COLO829 (cell line): Measurements from ENCODE around the gene ZSWIM4.
"Not testable (repeated sequence)": the region's sequence is repeated elsewhere in the genome, so short reads cannot be mapped to it uniquely, and the experiment has no call there.

Experiments
- DNase-seq: peaks from one replicate; pipeline ENCODE4 v3.0.0; 2012; ENCODE audit warnings: low spot score

The ZSWIM4 gene

DNA sequence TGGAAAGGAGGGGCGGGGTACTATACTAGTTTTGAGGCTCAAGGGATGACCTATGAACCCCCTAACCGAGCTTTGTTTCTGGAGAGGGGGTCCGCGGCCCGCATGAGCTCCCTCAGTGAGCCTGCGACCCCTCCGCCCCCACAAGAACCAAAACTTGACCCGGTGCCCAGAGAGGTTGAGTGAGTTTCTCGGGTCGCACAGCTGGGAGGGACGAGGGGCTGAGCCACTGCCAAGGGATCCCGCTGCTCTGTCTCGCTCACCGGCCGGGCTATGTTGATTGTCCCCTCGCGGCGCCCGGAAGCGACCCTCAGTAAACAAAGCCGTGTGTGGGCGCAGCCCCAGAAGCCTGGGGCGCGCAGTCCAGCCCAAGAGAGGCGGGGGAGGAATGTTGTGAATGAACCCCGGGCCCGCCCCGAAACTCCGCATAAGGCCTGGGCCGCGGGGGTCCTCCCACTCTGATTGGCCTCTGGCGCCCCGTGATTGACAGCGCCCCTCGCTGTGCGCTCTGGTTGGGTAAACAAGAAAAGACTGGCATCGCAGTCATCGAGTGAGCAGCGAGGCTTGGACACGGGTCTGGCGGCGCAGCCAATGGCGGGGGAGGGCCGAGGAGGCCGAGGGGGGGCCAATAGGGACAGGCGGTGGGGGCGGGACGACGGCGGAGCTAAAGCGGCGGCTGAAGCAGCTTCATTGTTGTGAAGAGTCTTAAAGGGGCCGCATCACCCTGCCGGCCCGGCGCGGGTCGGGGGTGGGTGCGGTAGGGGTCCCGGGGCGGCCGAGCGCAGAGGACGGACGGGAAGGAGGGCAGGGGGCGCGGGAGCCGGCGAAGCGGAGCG lies at the start of gene ZSWIM4:
TSS of gene ZSWIM4 (plus strand) at position 687 of the 833 bp plus-strand sequence. CDS start 206 bp downstream, outside the sequence.
- peak; percentile 94 for DNase-seq

DNA sequence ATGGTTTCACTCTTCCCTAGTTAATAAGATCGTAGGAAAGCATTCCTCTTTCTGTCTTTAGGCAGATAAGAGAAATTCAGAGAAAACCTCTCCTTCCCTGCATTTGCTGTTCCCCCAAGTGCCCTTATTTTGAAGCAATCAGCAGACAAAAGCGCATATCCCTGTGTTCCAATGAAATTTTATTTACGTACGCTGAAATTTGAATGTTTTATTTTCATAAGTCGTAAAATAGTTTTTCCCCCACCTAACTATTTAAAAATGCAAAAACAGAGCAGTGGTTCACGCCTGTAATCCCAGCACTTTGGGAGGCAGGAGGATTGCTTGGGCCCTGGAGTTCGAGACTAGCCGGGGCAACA lies 48.2 kb upstream of the ZSWIM4 start:
- DNase-seq = no peak

DNA sequence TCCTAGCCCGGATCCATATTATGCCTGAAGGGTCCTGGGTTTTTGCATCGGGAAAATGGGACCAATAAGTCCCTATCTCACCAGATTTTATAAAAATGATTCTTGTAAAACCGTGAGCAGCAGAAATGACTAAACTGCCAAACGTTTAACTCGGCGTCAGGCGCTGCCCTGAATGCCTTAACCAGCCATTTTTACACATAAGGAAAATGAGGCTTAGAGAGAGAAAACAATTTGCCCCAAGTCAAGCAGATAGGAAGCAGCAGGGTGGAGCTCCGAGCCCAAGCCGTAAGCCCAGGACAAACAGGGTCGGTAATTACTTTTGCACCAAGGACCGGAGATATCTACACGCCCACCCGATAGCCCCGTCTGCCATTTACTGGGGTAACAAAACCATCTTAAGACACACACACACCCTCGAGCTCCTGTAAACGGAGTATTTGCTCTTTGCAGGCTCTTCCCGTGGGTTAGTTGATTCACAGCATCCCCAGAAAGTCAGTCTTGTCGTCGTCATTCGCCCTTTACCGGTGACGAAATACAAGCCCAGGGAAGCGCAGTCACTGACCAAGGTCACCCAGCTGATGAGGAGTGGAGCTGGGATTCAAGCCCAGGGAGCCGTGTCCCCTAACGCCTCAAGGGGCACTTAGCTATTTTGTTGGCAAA lies 46.9 kb upstream of the ZSWIM4 start:
- DNase-seq = peak; percentile 19

DNA sequence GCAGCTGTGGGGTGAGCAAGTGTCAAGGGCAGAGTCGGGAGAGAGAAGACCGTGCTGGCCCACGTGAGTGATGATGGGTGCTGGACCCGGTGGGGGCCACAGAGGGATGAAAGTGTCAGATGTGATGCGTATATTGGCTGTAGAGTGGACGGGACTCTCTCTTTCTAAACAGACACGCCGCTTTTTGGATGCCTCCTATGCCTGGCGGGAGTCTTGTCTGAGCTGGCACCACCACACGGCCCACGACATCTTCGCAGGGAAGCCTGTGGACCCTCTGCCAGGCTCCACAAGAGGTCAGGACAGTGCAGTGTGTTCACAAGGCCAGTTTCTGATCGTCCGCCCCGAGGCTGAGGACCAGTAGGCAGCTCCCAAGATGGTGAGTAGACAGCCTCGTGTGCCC lies 43.8 kb upstream of the ZSWIM4 start:
- DNase-seq = no peak

DNA sequence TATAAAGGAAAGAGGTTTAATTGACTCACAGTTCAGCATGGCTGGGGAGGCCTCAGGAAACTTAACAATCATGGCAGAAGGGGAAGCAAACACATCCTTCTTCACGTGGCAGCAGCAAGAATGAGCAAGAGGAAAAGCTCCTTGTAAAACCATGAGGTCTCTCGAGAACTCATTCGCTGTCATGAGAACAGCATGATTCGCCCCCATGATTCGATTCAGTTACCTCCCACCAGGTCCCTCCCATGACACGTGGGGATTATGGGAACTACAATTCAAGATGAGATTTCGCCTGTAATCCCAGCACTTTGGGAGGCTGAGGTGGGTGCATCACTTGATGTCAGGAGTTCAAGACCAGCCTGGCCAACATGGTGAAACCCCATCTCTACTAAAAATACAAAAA lies 41.6 kb upstream of the ZSWIM4 start:
- DNase-seq = not testable (repeated sequence)

DNA sequence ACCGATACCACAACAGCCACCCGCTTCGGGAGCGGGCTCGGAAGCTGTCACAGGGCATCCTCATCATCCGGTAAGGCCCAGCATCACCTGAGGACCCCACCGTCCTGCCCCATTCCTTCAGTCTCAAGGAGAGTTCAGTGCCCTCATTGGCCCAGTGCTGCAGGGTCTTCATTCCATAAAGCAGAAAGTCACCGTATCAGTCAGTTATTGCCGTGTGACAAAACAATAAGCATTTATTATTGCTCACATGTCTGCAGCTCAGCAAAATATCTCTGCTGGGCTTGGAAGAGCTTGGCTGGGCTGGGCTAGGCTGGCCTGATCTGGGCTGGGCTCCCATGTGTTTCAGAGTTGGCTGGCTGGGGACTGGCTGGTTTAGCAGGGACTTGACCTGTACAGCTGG lies 39.0 kb upstream of the ZSWIM4 start:
- no peak for DNase-seq

DNA sequence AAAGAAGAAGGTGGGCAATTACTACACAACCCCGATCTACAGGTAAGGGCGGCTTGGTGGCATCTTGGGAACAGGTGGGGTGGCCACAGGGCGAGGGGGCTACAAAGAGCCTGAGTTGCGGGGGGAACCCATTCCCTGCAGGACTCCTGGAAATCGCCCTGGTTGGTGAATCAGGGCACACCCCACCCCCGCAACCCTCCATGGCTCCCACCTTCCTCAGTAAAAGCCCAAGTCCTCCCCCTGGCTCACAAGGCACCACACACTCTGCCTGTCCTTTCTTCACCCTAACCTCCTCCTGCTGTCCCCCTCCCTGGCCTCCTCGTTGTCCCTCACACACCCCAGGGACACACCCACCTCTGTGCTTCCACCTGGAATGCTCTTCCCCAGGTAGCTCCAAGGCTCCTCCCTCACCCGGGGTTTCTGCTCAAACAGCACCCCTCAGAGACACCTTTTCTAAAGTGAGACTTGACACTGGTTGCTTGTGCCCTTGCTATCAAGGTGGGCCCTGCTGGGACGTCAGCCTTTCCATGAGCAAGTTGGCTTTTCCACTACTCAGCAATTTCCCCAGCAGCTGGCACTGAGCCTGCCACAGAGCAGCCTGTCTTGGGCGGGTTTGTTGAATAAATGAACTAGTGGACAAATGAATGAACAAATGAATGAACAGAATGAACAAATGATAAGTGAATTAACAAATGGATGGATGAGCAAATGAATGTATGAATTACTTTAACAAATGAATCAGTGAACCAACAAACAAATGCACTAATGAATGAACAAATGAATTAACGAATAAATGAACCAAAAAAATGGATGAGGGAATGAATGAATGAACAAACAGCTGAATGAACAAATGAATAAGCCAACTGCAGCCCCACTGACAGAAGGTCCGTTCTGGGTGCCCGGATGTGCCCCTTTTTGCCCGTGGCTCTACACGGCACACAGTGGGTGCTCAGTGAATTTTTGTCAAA lies 37.2 kb upstream of the ZSWIM4 start:
- DNase-seq = no peak

DNA sequence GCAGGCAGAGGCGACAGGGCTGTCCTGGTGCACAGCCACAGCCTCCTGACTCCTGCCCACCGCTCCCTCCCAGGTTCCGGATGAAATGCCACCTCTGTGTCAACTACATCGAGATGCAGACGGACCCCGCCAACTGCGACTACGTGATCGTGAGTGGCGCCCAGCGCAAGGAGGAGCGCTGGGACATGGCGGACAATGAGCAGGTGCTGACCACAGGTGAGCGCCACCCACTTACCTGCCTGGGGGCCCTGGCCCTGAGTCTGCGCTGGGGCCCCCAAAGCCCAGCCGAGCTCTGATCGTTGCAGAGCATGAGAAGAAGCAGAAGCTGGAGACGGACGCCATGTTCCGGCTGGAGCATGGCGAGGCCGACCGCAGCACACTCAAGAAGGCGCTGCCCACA lies 36.4 kb upstream of the ZSWIM4 start:
- DNase-seq = no peak

DNA sequence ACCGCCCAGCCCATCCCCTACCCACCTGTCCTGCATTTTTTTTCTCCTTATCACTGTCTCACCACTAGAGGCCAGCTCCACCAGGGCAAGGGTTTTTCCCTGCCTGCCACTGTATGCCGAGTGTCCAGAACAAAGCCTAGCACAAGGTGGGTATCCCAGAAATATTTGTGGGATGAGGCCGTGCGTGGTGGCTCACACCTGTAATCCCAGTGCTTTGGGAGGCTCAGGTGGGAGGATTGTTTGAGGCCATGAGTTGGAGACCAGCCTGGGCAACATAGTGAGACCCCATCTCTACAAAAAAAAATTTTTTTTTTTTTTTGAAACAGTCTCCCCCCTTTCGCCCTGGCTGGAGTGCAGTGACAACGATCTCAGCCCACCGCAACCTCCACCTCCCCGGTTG lies 33.8 kb upstream of the ZSWIM4 start:
- no peak for DNase-seq

DNA sequence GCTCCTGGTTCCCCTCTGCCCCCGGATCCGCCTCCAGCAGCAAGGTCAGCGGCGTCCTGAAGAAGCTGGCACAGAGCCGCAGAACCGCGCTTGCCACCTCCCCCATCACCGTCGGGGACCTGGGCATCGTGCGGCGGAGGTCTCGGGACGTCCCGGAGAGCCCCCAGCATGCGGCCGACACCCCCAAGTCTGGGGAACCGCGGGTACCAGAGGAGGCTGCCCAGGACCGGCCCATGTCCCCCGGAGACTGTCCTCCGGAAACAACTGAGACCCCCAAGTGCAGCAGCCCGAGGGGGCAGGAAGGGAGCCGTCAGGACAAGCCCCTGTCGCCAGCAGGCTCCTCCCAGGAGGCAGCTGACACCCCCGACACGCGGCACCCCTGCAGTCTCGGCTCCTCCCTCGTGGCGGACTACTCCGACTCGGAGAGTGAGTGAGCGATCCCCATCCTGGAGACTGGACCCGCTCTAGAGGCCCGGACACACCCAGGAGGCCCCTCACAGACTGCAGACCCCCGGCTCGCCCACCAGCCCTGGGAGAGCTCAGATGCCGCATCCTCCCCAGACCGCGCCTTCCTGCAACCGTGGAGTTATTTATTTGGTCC lies 32.5 kb upstream of the ZSWIM4 start:
- no peak for DNase-seq

DNA sequence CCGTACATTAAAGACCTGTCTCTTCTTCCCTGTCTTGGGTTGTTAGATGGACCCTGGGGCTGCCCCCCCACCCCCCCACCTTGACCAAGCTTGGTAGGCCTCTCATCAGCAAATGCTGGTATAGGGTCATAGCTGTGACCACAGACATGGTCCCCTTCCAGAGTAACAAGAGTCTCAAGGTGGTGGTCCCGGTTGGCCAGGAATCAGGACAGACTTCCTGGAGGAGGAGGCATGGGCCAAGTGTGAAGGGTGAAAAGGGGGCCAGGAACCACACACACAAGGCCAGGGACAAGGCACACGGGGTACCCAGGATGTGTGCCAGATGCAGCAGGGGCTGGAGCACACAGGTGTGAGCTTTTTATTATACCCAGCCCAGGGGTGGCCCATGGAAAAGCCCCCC lies 32.0 kb upstream of the ZSWIM4 start:
- DNase-seq = no peak

DNA sequence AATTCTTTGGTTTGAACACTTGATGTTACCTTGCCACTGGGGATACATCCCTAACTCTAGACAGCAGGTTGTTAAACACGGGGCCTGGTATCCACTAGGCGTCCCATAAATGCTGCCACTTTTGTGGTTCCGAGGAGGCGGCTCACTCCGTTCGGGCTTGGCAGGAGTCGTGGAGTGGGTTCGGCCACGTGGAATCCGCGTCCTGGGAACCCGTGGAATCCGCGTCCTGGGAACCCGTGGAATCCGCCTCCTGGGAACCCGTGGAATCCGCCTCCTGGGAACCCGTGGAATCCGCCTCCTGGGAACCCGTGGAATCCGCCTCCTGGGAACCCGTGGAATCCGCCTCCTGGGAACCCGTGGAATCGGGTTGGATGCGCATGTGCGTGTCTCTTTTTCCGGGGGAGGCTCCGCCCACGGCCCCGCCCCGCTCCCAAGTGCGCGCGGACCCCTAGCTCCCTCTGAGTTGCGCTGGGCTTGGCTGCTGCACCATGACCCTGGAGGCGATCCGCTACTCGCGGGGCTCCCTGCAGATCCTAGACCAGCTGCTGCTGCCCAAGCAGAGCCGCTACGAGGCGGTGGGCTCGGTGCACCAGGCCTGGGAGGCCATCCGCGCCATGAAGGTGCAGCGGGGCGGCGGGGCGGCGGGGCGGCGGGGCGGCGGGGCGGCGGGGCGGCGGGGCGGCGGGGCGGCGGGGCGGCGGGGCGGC lies 31.0 kb upstream of the ZSWIM4 start, which contains the start of gene MRI1:
TSS of gene MRI1 (plus strand) at position 422 of the 707 bp plus-strand sequence. CDS start at position 489, 67 bp downstream.
- DNase-seq = peak; percentile 90

DNA sequence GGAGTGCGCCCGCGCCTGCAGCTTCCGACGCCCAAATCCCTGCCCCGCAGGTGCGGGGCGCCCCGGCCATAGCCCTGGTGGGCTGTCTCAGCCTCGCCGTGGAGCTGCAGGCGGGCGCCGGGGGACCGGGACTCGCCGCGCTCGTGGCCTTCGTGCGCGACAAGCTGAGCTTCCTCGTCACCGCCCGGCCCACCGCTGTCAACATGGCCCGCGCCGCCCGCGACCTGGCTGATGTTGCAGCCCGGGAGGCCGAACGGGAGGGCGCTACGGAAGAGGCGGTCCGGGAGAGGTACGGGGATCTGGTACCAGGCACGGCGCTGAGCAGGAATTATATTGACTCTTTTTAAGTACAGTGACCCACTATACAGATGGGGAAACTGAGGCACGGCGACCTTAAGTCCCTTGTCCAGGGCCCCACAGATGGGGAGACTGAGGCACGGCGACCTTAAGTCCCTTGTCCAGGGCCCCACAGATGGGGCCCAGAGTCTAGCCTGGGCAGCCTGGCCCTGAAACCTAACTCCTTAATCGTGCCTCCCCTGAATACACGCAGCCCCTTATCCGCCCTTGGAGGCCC lies 30.3 kb upstream of the ZSWIM4 start:
- no peak for DNase-seq

DNA sequence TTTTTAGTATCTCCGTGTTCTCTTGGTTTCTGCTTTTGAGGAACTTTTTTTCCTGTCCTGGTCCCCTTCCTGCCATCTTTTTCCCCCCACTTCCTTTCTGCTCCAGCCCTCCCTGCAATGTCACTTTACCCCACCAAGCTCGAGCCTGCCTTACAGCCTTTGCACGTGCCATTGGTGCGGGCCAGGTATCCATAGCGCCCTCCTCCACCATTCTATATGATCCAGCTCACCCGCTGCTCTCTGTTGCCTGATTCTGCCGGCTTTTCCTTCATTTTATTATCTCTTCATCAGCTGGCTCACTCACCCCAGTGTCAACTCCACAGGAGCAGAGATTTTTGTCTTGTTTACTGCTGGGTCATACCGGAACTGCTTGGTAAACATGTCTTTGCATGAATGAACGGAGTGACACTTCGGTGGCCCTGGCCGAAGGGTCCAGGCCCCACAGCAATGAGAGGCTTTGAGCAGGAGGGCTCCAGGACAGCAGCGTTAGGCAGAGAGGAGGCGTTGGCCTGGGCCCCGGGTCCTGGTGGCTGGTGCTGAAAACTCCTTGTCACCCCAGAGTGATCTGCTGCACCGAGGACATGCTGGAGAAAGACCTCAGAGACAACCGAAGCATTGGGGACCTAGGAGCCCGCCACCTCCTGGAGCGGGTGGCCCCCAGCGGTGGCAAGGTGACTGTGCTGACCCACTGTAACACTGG lies 29.7 kb upstream of the ZSWIM4 start:
- DNase-seq = no peak

DNA sequence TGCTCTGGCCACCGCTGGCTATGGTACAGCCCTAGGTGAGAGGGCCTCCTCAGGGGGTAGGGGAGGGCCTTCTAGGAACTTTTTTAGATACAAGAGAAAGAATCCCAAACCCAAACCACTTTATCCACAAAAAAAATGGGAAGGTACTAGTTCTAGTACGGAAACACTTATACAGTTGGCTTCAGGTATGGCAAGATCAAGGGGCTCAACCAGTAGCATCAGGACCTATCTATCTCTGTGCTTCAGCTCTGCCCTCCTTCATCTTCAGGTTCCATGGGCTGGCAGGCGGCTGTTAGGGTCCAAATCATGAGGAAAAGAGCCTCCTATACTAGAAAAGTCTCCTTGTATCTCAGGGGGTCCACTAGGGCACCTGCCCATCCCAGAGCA lies 29.2 kb upstream of the ZSWIM4 start:
- DNase-seq = no peak

DNA sequence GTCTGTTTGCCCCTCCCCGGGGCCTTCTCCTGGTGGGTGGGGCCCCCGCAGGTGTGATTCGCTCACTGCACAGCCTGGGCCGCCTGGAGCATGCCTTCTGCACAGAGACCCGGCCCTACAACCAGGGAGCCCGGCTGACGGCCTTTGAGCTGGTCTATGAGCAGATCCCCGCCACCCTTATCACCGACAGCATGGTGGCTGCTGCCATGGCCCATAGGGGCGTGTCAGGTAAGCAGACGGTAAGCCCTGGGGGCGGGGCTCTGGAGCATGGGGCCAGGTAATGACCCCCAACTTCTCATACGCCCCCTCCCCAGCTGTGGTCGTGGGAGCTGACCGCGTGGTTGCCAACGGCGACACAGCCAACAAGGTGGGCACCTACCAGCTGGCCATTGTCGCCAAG lies 26.7 kb upstream of the ZSWIM4 start:
- no peak for DNase-seq

DNA sequence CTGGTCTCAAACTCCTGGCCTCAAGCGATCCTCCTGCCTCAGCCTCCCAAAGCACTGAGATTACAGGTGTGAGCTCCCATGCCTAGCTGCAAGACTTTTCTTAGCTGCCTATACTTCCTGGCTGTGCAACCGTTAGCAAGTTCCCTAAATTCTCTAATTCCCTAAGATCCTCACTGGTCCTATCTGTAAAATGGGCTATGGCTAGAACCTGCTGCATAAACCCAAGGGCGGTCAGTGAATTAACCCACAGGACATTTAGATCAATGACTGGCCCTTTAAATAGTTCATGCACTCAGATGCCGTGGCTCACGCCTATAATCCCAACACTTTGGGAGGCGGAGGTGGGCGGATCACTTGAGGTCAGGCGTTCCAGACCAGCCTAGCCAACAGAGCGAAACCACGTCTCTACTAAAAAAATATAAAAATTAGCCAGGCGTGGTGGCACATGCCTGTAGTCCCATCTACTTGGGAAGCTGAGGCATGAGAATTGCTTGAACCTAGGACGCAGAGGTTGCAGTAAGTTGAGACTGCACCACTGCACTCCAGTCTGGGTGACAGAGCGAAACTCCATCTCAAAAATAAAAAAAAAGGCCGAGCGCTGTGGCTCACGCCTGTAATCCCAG lies 25.1 kb upstream of the ZSWIM4 start:
- no peak for DNase-seq

DNA sequence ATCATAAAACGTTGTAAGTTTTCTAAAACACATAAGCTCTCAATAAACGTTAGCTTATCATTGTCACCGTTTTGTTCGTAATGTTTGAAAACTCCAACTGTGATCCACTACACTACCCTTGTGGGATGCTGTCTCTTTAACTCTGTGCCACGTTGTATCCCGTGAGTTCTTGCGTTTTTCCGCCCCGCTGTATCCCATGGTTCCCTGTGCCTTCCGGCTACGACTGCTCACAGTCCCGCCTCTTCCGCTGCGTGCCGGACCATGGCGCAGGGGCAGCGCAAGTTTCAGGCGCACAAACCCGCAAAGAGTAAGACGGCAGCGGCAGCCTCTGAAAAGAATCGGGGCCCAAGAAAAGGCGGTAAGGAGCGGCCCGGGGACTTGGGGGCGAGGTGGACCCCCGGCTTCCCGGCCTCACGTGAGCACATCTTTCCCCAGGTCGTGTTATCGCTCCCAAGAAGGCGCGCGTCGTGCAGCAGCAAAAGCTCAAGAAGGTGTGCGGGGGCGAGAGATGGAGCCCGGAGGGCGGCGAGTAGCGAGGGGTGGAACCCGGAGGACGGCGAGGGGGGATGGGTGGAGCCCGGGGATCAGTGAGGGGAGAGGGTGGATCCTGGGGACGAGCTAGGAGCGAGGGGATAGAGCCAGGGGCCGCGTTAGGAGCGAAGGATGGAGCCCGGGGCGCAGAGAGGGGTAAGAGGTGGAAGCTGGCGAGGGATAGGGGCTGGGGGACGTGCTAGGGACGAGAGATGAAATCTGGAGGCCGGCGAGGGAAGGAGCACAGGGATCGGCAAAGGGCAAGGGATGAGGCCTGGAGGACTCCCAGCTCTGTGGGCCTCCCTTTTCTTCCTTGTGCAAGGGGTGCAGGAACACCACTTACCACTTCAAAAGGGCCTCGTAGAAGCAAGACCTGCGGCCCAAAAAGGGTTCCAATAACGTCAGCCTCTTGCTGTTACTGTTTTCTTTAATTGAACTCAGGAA lies 20.7 kb upstream of the ZSWIM4 start, which contains the start of gene C19orf53:
TSS of gene C19orf53 (plus strand) at position 240 of the 975 bp plus-strand sequence. CDS start at position 262, 22 bp downstream.
- DNase-seq = peak; percentile 93
